Stimulated activated CD4-positive, alpha-beta T cell treated with anti-CD3 and anti-CD28 coated beads, Interleukin-15, amount 100 ng/mL, for 24 hours (primary cell): ENCODE measurements around the gene AGAP1.
A peak's percentile ranks its signal among the peaks of the same experiment; 100 is the strongest.

Source experiments
- DNase-seq: peaks from one replicate; pipeline ENCODE4 v3.0.0-alpha.2; 2020

The AGAP1 gene

GRCh38 chr2:235641956-235642355 lies 148.1 kb downstream of the AGAP1 start:
- no peak for DNase-seq

DNA sequence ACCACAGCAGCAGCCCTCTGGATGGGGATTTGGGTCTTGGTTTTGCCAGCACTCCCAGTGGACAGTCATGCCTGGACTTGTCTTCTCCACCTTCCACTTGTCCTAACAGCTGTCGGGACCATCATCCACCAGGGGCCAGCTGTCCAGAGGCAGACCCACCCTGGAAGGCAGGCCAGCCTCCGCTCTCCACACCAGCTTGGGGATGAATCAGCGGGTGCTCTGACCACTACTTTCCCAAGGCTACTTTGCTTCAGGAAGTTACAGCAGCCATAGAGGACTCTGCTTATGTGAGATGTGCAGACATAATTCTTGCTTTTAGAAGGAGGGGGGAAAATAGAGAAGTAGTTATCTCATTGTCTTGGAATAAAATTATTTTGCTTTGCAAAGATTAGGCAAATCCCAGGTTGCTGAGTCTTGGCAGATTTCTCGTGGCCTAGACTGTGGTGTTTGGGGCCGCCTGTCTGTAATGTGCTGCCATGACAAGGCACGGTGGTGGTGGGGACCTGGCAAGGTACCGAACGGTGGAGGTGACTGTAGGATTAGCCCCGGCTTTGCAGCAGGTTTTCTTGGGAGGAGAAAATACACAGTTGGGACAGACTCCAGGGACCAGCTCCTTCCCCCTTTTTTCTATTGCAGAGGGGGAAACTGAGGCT lies 148.7 kb downstream of the AGAP1 start:
- no peak for DNase-seq

DNA sequence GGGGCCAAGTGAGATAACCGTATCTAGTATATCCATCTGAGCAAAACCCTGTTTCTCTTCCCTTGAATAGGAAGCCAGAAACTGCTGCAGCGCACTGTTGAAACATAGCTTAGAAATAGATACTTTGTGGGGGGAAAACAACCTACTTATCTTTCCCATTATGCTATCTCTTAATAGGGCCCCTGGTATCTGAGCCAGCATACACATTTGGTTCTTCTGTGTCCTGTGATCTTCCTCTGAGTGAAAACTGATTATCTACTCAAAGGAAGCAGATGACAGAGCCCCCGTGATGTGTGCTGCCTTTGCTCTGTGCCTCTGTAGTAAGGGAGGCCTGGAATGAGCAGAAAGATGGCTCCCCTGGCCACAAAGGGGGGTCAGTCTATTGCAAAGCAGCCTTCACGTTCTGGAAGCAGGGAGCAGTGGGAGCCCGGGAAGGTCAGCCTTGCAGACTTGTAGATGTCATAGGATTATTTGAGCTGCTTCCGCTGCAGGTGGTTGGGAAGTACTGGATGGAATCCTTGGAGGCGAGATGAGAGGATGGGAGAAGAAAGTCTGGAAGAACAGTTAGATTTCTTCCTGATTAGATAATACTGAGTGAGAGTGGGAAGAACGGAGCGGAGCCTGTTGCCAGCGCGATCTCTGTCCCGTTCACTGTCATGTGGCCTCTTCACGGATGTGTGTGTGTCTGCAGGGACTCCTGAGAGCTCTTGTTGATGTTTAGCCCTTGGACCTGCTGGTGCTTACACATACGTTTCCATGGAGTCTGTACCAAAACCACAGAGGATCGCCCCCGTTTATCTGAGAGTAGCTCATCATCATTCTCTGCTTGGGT lies 150.1 kb downstream of the AGAP1 start:
- no peak for DNase-seq

DNA sequence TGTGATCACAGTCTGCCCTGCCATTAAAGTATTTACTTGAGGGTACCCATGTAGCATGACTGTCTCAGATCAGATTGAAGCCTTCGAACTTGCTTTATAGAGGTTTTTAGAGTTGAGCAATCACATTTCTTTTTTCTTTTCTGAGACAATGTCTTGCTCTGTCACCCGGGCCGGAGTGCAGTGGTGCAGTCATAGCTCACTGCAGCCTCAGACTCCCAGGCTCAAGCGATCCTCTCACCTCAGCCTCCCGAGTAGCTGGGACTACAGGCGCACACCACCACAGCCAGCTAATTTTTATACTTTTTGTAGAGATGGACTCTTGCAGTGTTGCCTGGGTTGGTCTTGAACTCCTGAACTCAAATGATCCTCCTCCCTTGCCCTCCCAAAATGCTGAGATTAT lies 153.4 kb downstream of the AGAP1 start:
- no peak for DNase-seq

DNA sequence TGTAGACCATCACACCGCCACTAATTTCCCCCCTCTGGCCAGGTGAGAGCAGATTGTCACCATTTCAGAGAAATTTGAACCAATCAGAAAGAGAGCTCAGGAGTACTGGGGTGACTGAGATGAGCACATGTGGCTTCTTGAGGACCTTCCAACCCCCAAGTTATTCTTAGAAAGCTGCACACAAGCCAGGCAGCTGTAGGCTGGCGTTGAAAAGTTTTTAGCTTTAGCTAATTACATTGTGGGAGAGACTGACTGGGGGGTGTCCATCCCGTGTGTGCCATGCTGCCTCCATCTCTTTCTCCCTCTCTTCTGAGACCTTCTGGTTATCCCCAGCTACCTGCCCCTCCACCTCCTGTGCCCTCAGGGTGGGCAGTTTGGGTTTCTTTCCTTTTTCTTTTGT lies 154.0 kb downstream of the AGAP1 start:
- no peak for DNase-seq

DNA sequence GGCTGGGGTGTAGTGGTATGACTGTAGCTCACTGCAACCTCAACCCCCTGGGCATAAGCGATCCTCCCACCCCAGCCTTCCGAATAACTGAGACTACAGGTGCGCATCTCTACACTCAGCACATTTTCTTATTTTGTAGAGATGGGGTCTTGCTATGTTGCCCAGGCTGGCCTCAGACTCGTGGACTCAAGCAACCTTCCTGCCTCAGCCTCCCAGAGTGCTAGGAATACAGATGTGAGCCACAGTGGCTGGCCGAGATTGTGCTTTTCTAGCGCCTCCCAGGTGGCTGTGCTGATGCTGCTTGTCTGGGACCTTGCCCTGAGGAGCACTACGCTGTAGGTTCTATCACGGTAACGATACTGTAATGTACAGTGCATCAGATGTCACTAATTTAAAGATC lies 155.6 kb downstream of the AGAP1 start:
- no peak for DNase-seq

DNA sequence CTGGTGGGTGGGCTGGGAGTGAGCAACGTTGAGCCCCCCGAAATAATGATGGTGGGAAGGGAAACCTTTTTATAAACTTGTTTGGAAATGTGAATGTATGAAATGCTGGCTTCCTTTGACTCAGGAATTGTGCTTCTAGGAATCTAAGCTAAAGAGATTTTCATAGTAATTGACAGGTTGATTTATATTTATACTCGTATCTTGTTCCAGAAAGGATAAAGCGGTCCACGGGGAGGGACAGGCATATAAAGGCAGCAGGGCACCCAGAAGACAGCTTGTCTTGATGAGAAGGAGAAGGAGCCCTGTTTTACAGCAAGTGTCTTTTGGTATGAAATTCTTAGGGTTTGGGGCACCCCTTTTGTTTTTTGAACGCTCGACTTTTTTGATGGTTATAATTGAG lies 157.8 kb downstream of the AGAP1 start:
- DNase-seq: no peak

DNA sequence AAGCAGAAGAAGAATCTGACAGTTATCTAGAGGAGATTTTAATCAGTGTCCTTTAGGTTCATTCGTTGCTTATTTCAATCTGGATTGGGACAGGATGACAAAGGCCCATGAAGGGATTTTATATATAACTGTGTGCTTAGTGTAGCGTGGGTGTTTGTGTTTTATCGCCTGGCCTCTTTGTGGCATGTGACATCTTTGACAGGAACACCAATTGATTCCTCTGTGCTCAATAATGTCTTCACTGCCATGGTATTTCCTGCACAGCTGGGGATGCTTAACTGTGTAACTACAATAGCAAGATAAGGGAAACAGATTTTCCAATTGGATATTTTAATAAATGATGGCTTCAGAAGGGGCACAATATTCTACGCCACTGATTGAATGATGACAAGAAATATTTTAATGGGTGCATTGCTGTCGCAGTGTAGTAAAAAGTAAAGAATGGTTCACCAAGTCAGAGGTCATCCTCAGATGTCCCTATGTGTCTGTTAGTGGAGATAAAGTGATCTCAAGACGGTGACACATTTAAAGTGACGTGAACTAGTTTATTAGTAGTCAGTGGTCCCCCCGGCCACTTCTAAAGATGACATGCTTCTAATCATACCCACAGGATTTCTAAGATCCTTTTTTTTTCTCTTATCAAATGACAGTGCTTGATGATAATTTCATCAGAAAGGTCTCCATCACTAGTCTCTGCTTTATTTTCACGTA lies 160.4 kb downstream of the AGAP1 start:
- DNase-seq: no peak

DNA sequence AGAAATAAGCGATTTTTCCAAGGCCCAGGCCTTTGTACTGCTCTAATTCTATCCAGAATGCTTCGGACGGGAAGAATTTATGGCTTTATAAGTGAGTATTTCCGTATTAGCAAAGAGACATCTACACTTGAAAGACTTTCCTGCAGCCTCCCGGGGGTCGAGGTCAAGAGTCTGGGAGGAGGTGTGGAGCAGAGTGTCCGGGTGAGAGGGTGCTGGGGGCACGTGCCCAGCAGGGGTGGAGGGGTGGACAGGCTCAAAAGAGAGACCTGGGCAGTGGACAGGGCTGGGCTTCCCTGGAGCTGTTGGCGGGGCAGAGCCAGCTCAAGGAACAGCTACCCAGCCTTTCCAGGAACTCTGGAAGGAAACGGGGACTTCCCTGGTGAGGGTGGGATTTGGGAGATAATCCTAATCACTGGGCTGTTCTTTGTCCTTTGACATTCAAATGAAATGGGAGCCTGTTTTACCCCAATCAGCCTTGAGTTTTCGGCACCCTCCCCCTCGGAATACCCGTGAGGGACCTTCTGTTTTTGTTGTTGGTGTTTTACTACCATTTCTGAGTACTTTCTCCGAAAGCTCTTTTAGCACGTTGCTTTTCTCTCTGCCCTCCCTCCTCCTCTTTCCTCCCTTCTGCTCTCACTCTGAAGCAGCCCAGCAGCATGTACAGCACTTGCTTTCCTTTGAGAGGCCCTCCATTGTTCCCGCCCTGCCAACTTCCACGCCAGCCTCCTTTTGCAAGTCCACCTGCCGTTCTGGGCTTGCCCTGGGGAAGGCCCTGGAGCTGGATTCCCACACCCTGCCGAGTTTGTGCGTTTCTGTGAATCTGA lies 164.7 kb downstream of the AGAP1 start:
- DNase-seq: no peak

DNA sequence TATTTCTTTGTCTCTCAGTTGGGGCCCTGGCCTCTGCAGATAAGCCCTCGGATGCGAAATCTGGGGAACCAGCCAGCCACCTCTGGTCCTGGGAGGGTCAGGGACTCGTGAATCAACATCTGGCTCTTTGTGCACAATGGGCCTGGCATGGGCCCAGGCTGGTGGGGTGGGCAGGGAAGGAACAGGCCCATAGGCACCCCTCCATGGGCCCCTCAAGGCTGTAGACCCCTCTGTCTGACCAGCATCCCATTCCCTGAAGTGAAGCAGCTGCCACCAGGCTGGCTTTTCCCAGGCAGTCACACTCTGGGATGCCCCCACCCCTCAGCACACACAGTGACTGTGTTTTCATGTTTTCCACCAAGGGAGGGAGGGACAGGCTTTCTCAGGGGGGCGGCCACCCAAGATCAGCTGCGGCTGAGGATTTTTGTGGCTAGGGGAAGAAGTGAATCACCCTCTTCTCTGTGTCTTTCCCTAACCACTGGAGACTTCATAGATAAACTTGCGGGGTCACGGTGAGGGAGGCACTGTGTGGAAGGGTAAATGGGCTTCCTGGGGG lies 166.0 kb downstream of the AGAP1 start:
- no peak for DNase-seq

GRCh38 chr2:235660484-235661082 lies 166.7 kb downstream of the AGAP1 start:
- DNase-seq: no peak

- DNase-seq: no peak
Observed at GRCh38 chr2:235661167-235661937, 167.5 kb downstream of the AGAP1 start.

DNA sequence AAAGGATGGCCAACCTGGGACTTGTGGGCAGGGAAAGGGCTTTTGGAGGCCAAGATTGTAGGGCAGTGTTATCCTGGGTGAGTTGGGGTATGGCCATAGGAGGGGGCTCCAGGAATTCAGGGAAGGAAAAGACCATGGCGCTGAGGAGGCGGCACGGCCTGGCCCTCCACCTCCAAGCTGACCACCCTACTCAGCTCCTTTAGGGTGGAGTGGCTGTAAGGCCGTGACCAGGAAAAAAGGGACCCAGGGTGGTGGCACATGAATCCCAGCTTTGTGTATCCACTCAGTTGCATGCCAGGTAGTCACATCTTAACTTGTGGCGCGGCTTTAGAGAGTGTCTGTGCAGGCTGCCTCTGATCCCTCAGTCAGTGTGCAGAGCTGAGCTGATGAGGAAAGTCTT lies 168.1 kb downstream of the AGAP1 start:
- no peak for DNase-seq

DNA sequence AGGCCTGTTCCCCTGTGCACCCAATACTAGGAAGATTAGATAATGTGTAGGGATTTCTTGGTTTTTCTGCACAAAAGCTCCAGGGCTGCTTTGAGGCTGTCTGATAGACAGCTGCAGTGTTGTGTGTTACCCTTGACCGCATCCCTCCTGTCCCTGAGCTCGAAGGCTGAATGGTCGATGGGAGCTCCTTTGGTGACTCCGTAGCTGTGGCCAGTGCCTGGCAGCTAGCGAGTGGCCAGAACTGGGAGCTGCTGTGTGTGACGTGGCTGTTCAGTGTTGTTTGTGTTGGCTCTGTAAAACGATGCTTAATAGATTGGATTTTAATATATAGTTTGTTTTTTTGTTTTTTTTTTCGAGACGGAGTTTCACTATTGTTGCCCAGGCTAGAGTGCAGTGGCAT lies 170.0 kb downstream of the AGAP1 start:
- no peak for DNase-seq

DNA sequence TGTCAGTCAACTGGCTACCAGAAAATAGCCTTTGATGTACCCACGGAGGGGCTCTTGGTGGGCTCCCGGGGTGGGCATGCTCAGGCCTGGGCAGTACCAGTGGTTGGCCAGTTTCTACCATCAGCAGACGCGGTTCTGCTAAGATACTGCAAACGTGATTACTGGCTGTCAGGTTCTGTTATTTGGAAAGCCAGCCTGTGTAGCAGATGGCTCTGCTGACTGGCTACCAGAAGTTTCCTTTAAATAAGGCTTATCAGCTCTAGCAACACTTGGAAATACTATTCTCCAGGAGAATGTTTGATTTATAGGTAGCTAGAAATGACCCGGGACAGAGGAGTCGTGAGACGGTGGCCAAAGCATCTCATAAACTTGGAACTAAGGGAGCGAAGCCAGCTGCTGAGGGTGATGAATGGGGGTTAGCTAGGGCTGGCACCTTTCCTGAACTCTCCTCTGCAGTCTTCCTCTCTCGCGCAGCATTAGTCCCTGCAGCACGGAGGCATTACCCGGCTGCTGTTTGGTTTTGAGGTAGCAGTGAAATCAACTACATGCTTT lies 171.9 kb downstream of the AGAP1 start:
- no peak for DNase-seq

GRCh38 chr2:235666213-235666781 lies 172.5 kb downstream of the AGAP1 start:
- no peak for DNase-seq

GRCh38 chr2:235668782-235669181 lies 174.9 kb downstream of the AGAP1 start:
- DNase-seq: no peak

GRCh38 chr2:235669269-235669831 lies 175.5 kb downstream of the AGAP1 start:
- peak; percentile 56 for DNase-seq

GRCh38 chr2:235669983-235670962 lies 176.4 kb downstream of the AGAP1 start:
- no peak for DNase-seq
